Measurements from ENCODE around the gene CADPS. TPM values are rescaled to one million over a fixed set of nuclear protein-coding genes. Genes with fewer than 3 reads are reported as not detected.

The CADPS gene
- total and polyA plus RNA-seq, 2 experiments from 2014 or later, result 2.8 to 8.1 TPM

GRCh38 chr3:62781121-62781520, 94.1 kb downstream of the CADPS start:
- WGBS (ENCODE audit: low lambda C conversion rate, missing lambda C conversion rate), result 82% methylated on average over 3 of the region's 3 CpGs
- no peaks in the 10 kb centered on the region for H3K79me2 ChIP-seq
- H3K9me2 ChIP-seq (replicated peaks; ENCODE audit: insufficient read depth), result no peaks in the 10 kb centered on the region
- no peaks in the 10 kb centered on the region for H3K36me3 ChIP-seq (replicated peaks; ENCODE audit: insufficient read depth, low read depth)
- no peak overlapping the region for H3K4me3 ChIP-seq
- no peaks in the 10 kb centered on the region for H4K20me1 ChIP-seq (ENCODE audit: insufficient read depth, poor library complexity, severe bottlenecking)
- no peaks in the 10 kb centered on the region for H3K27me3 ChIP-seq
- no peak overlapping the region for H3K4me2 ChIP-seq
- no peak overlapping the region for H2AFZ ChIP-seq
- DNase-seq (ENCODE audit: low spot score), result no peak
- H3K9me3 ChIP-seq (ENCODE audit: low read depth), result no peaks in the 10 kb centered on the region
- H3K4me1 ChIP-seq (ENCODE audit: insufficient read depth), result no peaks in the 10 kb centered on the region
- TF ChIP-seq EZH2 (IDR thresholded peaks at IDR 0.05; ENCODE audit: borderline replicate concordance), result no peak
- no peak for TF ChIP-seq EZH2phosphoT487 (IDR thresholded peaks at IDR 0.05; ENCODE audit: low read depth, severe bottlenecking, unreplicated experiment)
- no peak for TF ChIP-seq CTCF (IDR thresholded peaks at IDR 0.05; ENCODE audit: poor library complexity)
- H3K27ac ChIP-seq, result no peak overlapping the region

DNA sequence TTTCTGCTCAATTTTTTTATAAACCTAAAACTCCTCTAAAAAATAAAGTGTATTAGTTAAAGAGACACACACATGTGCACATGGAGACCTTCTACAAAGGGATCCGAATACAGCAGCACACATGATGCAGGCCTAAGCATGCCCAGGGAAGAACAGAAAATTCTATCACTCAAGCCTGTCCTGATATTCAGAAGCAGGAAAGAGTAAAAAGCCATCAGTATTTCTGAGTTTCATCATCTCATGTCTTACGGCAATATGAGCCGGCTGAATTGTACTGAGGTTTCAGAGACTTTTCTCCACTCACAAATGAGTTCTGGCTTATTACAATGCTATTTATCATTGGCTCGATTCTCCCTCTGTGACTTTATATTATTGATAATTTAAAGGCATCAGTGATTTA, 97.5 kb downstream of the CADPS start:
- H3K27ac ChIP-seq, result no peak overlapping the region
- H2AFZ ChIP-seq, result no peak overlapping the region
- no peak overlapping the region for H3K4me3 ChIP-seq
- 93% methylated on average over 4 of the region's 4 CpGs for WGBS (ENCODE audit: low lambda C conversion rate, missing lambda C conversion rate)
- H3K4me2 ChIP-seq, result no peak overlapping the region
- no peaks in the 10 kb centered on the region for H3K27me3 ChIP-seq
- H4K20me1 ChIP-seq (ENCODE audit: insufficient read depth, poor library complexity, severe bottlenecking), result no peaks in the 10 kb centered on the region
- no peaks in the 10 kb centered on the region for H3K9me2 ChIP-seq (replicated peaks; ENCODE audit: insufficient read depth)
- no peaks in the 10 kb centered on the region for H3K36me3 ChIP-seq (replicated peaks; ENCODE audit: insufficient read depth, low read depth)
- H3K79me2 ChIP-seq, result no peaks in the 10 kb centered on the region
- TF ChIP-seq EZH2phosphoT487 (IDR thresholded peaks at IDR 0.05; ENCODE audit: low read depth, severe bottlenecking, unreplicated experiment) (no peak), EZH2 (IDR thresholded peaks at IDR 0.05; ENCODE audit: borderline replicate concordance) (no peak), CTCF (IDR thresholded peaks at IDR 0.05; ENCODE audit: poor library complexity) (no peak)
- no peaks in the 10 kb centered on the region for H3K4me1 ChIP-seq (ENCODE audit: insufficient read depth)
- no peaks in the 10 kb centered on the region for H3K9me3 ChIP-seq (ENCODE audit: low read depth)
- no peak for DNase-seq (ENCODE audit: low spot score)

DNA sequence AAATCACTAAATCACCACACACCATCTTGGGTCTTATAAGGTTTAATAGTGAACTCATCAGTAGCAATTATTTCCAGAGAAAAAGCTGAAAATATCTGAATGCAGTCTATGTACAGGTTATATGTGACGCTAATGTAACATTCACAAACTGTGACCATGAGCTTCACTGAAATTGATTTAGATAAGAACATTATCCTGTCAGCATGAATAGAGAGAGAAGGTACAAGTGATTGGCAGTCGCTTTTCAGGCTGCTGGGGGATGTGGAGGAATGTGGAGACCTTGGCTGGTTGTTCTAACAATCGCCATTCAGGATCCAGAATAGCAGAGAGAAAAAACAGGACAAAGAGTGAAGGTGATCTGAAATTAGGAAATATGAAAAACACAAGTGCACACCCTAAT, 98.1 kb downstream of the CADPS start:
- no peak for DNase-seq (ENCODE audit: low spot score)
- no peaks in the 10 kb centered on the region for H3K36me3 ChIP-seq (replicated peaks; ENCODE audit: insufficient read depth, low read depth)
- H4K20me1 ChIP-seq (ENCODE audit: insufficient read depth, poor library complexity, severe bottlenecking), result no peaks in the 10 kb centered on the region
- H3K79me2 ChIP-seq, result no peaks in the 10 kb centered on the region
- H3K9me3 ChIP-seq (ENCODE audit: low read depth), result no peaks in the 10 kb centered on the region
- H3K27ac ChIP-seq, result no peak overlapping the region
- no peaks in the 10 kb centered on the region for H3K9me2 ChIP-seq (replicated peaks; ENCODE audit: insufficient read depth)
- no peaks in the 10 kb centered on the region for H3K4me1 ChIP-seq (ENCODE audit: insufficient read depth)
- H2AFZ ChIP-seq, result no peak overlapping the region
- TF ChIP-seq EZH2phosphoT487 (IDR thresholded peaks at IDR 0.05; ENCODE audit: low read depth, severe bottlenecking, unreplicated experiment), result no peak
- no peak for TF ChIP-seq CTCF (IDR thresholded peaks at IDR 0.05; ENCODE audit: poor library complexity)
- TF ChIP-seq EZH2 (IDR thresholded peaks at IDR 0.05; ENCODE audit: borderline replicate concordance), result no peak
- H3K4me2 ChIP-seq, result no peak overlapping the region
- 78% methylated on average over 3 of the region's 3 CpGs for WGBS (ENCODE audit: low lambda C conversion rate, missing lambda C conversion rate)
- no peak overlapping the region for H3K4me3 ChIP-seq
- H3K27me3 ChIP-seq, result no peaks in the 10 kb centered on the region

DNA sequence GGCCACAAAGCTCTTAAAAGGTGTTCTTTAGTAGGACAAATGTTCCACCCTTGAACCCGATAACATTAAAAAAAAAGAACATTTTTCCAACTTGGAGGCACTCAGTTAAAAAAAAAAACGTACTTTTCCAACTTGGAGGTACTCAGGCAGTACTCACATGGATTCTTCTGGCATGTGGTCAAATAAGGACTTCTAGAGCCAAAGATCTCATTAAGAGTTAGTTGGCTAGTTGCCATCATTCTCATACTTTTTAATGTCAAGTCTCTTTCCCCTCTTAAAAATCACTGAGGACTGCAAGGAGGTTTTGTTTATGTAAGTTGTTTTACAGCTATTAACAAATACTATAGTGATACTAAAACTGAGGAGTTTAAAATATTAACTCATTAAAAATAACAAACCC, 101.0 kb downstream of the CADPS start:
- Histone ChIP-seq H3K4me2 (no peak overlapping the region), H4K20me1 (ENCODE audit: insufficient read depth, poor library complexity, severe bottlenecking) (no peaks in the 10 kb centered on the region), H2AFZ (no peak overlapping the region), H3K4me1 (ENCODE audit: insufficient read depth) (no peaks in the 10 kb centered on the region), H3K27me3 (no peaks in the 10 kb centered on the region), H3K27ac (no peak overlapping the region), H3K36me3 (replicated peaks; ENCODE audit: insufficient read depth, low read depth) (no peaks in the 10 kb centered on the region), H3K4me3 (no peak overlapping the region), H3K9me2 (replicated peaks; ENCODE audit: insufficient read depth) (no peaks in the 10 kb centered on the region), H3K9me3 (ENCODE audit: low read depth) (no peaks in the 10 kb centered on the region), H3K79me2 (no peaks in the 10 kb centered on the region)
- TF ChIP-seq EZH2 (IDR thresholded peaks at IDR 0.05; ENCODE audit: borderline replicate concordance), result no peak
- no peak for TF ChIP-seq EZH2phosphoT487 (IDR thresholded peaks at IDR 0.05; ENCODE audit: low read depth, severe bottlenecking, unreplicated experiment)
- no peak for TF ChIP-seq CTCF (IDR thresholded peaks at IDR 0.05; ENCODE audit: poor library complexity)
- peak; percentile 49 for DNase-seq (ENCODE audit: low spot score)
- 74% methylated on average over 2 of the region's 2 CpGs for whole genome bisulfite sequencing (ENCODE audit: low lambda C conversion rate, missing lambda C conversion rate)

All from hepatocyte (in vitro differentiated cells).